GM23338 (cell line): ENCODE results near the gene PPP1R18. TPM values are rescaled to one million over a fixed set of nuclear protein-coding genes. Genes with fewer than 3 reads are reported as not detected.

Source experiments
- ATAC-seq: fragments of 200-7000 bp; cut with Tn5 transposase; 3 replicates; pipeline ENCODE4 v1.9.1; 2020
- DNase-seq: peaks from one replicate; pipeline ENCODE4 v3.0.0-alpha.2; 2015; ENCODE audit warnings: low spot score
- H2AFZ ChIP-seq: fragments of 200-600 bp; sonication (generic); 2 replicates; pipeline ENCODE4 v1.8.0; 2016; ENCODE audit warnings: antibody characterized with exemption, mild to moderate bottlenecking, moderate library complexity
- H3F3A ChIP-seq: fragments of 200-600 bp; sonication (generic); replicated peaks from 2 replicates; pipeline ENCODE4 v1.8.0; 2017; ENCODE audit warnings: antibody characterized with exemption, mixed run types, low read depth
- H3K27ac ChIP-seq: fragments of 200-600 bp; sonication (generic); 2 replicates; pipeline ENCODE4 v1.6.1; 2016; ENCODE audit warnings: low read depth
- H3K27me3 ChIP-seq: fragments of 200-600 bp; sonication (generic); 2 replicates; pipeline ENCODE4 v1.8.0; 2016; ENCODE audit warnings: mild to moderate bottlenecking, mixed run types, moderate library complexity; ENCODE audit not compliant: insufficient read depth
- H3K36me3 ChIP-seq: fragments of 200-600 bp; sonication (generic); 2 replicates; pipeline ENCODE4 v1.8.0; 2016; ENCODE audit warnings: mild to moderate bottlenecking; ENCODE audit not compliant: insufficient read depth
- H3K4me1 ChIP-seq: fragments of 200-600 bp; sonication (generic); 2 replicates; pipeline ENCODE4 v1.8.0; 2016; ENCODE audit warnings: mild to moderate bottlenecking, moderate library complexity; ENCODE audit not compliant: insufficient read depth
- H3K4me2 ChIP-seq: fragments of 200-600 bp; sonication (generic); 2 replicates; pipeline ENCODE4 v1.7.1; 2017; ENCODE audit warnings: mixed run types
- H3K4me3 ChIP-seq: fragments of 200-600 bp; sonication (generic); 2 replicates; pipeline ENCODE4 v1.6.1; 2016; ENCODE audit warnings: mixed run types
- H3K79me2 ChIP-seq: fragments of 200-600 bp; sonication (generic); replicated peaks from 2 replicates; pipeline ENCODE4 v1.8.0; 2017; ENCODE audit warnings: mild to moderate bottlenecking; ENCODE audit not compliant: insufficient read depth
- H3K9me2 ChIP-seq: fragments of 200-600 bp; sonication (generic); 2 replicates; pipeline ENCODE4 v1.8.0; 2017; ENCODE audit not compliant: insufficient read depth
- H4K20me1 ChIP-seq: fragments of 200-600 bp; sonication (generic); replicated peaks from 2 replicates; pipeline ENCODE4 v1.8.0; 2017; ENCODE audit warnings: mild to moderate bottlenecking; ENCODE audit not compliant: insufficient read depth
- H3K27ac Mint-ChIP-seq: 2 replicates; pipeline ENCODE4 v1.8.0; 2020; ENCODE audit warnings: inconsistent platforms, mild to moderate bottlenecking, moderate library complexity, mixed read lengths
- H3K27me3 Mint-ChIP-seq: 3 replicates; pipeline ENCODE4 v1.8.0; 2022; ENCODE audit warnings: low read depth, mild to moderate bottlenecking, moderate library complexity, mixed read lengths, inconsistent platforms; ENCODE audit not compliant: insufficient read depth, poor library complexity
- H3K36me3 Mint-ChIP-seq: 3 replicates; pipeline ENCODE4 v1.8.0; 2021; ENCODE audit warnings: low read depth, mild to moderate bottlenecking, inconsistent platforms, moderate library complexity, mixed read lengths
- H3K4me1 Mint-ChIP-seq: 3 replicates; pipeline ENCODE4 v1.8.0; 2020; ENCODE audit warnings: mild to moderate bottlenecking, inconsistent platforms, mixed read lengths
- H3K4me3 Mint-ChIP-seq: 3 replicates; pipeline ENCODE4 v1.8.0; 2021; ENCODE audit warnings: moderate library complexity, mild to moderate bottlenecking, inconsistent platforms, mixed read lengths
- H3K9me3 Mint-ChIP-seq: 3 replicates; pipeline ENCODE4 v1.8.0; 2020; ENCODE audit warnings: moderate library complexity, mild to moderate bottlenecking, inconsistent platforms, mixed read lengths
- CREB1 ChIP-seq: fragments of 250-450 bp; sonication (Bioruptor Pico); IDR thresholded peaks from 2 replicates; pipeline ENCODE4 v1.5.0; 2020; ENCODE audit warnings: low read depth, mild to moderate bottlenecking, moderate library complexity
- ETS1 ChIP-seq: IDR thresholded peaks from 2 replicates; pipeline ENCODE4 v1.6.1; 2016; ENCODE audit warnings: antibody characterized with exemption
- EZH2 ChIP-seq: fragments of 200-600 bp; sonication (generic); IDR thresholded peaks from one replicate; pipeline ENCODE4 v1.8.0; 2017; ENCODE audit warnings: antibody characterized with exemption, mild to moderate bottlenecking, low read depth; ENCODE audit not compliant: unreplicated experiment
- NANOG ChIP-seq: IDR thresholded peaks from 2 replicates; pipeline ENCODE4 v1.6.1; 2016; ENCODE audit warnings: antibody characterized with exemption, borderline replicate concordance
- POLR2AphosphoS5 ChIP-seq: IDR thresholded peaks from 2 replicates; pipeline ENCODE4 v1.6.1; 2016; ENCODE audit warnings: antibody characterized with exemption, low read depth
- STAT1 ChIP-seq: IDR thresholded peaks from one replicate; pipeline ENCODE4 v1.6.1; 2016; ENCODE audit warnings: antibody characterized with exemption; ENCODE audit not compliant: unreplicated experiment
- ZNF114 ChIP-seq: fragments of 250-450 bp; sonication (Bioruptor Pico); IDR thresholded peaks from 2 replicates; pipeline ENCODE4 v1.5.0; 2020; ENCODE audit warnings: mild to moderate bottlenecking, moderate library complexity
- ZNF331 ChIP-seq: fragments of 250-450 bp; sonication (Bioruptor Pico); IDR thresholded peaks from 2 replicates; pipeline ENCODE4 v1.5.0; 2020; ENCODE audit warnings: low read depth, mild to moderate bottlenecking, moderate library complexity
- ZNF462 ChIP-seq: fragments of 250-450 bp; sonication (Bioruptor Pico); IDR thresholded peaks from 2 replicates; pipeline ENCODE4 v1.5.0; 2020; ENCODE audit warnings: mild to moderate bottlenecking, moderate library complexity
- polyA plus RNA-seq: library from polyadenylated mRNA; unstranded; fragments of >200 nt; fragmentation: Nextera tagmentation; extraction: Ambion mirVana; gene quantifications from 2 replicates; pipeline ENCODE4 v1.2.1, GENCODE V29; 2016
- total RNA-seq: library from RNA; depleted of rRNA; stranded (reverse); fragments of >200 nt; shearing (Covaris generic); gene quantifications from 2 replicates; pipeline ENCODE4 v1.2.3, GENCODE V29; 2014

PPP1R18 gene
- total and polyA plus RNA-seq, 2 experiments from 2014 or later = 17.1 to 19.2 TPM

DNA sequence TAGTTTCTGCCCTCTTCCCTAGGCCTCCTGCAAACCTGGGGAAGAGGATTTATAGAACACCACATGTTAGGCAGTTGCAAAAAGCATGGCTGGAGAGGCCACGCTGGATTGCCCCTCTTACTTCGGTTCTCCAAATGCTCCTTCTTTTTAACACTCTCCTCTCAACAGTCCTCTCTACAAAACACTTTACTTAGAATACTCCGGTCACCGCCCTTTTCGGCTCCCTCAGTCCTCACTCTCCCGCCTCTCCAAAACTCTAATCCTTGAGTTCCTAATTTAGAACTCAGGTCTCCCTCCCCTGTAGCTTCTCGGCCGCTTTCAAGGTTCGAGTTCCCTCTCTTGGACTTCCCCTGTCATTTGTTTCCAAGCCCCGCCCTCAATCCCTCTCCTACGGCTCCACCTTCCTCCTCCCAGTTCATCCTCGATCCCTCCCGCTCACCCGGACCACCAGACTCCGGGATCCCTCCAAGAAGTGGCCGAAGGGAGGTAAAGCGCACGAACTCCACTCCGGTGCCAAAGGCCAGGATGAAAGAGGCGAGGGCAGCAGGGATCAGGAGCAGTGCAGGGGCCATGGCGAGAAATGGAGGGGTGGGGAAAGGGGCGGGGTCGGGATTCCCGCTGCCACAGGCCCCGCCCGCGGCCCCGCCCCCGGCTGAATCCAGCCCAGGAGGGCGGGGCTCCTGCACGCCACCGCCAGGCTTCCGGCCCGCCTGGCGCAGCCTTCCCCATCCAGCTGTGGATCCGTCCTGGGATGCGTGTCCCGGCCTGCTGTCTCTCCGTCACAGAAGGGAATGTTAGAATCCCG, 4.2 kb upstream of the PPP1R18 start, which contains the start of gene NRM:
Gene NRM, minus strand, starts transcription at position 582 of the 805 bp plus-strand sequence. Its CDS starts 10 bp downstream, at position 572.
- ATAC-seq = peak; percentile 46

DNA sequence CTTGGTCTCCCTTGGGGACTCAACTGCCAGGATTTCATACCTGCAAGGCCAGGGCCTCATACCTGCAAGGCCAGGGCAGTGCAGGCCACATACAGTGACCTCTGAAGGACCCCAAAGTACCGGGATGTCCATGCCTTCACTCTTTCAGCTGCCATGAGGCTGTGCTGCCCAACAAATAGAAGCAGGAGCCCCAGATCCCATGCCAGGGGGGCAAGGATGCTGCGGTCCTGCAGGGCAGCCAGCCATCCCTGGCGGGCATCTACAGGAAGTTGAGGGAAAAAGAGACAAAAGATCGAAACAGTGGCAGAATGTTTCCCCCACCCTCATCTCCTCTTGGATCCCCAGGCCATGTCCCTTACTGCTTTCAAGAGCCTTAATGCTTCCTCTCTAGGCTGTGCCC, 3.5 kb upstream of the PPP1R18 start:
- Histone ChIP-seq H4K20me1 (no peaks in the 10 kb centered on the region), H3K27ac (peak overlapping the region; percentile 90), H3K36me3 (no peaks in the 10 kb centered on the region), H3K4me2 (peak overlapping the region; percentile 81), H3K27me3 (0 out of 2 replicates have a peak, but pooled peaks cover 5% of the 10 kb centered on the region), H3K79me2 (peaks cover 7% of the 10 kb centered on the region; the same call in 1 of the 2 replicates), H2AFZ (peak overlapping the region; percentile 99; the same call in 1 of the 2 replicates), H3K4me3 (peak overlapping the region; percentile 94), H3K4me1 (peaks cover 30% of the 10 kb centered on the region), H3F3A (peaks cover 12% of the 10 kb centered on the region), H3K9me2 (no peaks in the 10 kb centered on the region)
- Mint-ChIP-seq H3K27me3 (peaks cover 34% of the 10 kb centered on the region), H3K27ac (peak overlapping the region; percentile 80; the same call in 1 of the 2 replicates), H3K36me3 (peaks cover 18% of the 10 kb centered on the region), H3K9me3 (no peaks in the 10 kb centered on the region; the same call in 2 of the 3 replicates), H3K4me1 (peaks cover 48% of the 10 kb centered on the region), H3K4me3 (peak overlapping the region; percentile 88)
- DNase-seq (no peak), ATAC-seq (no peak)
- no peak for TF ChIP-seq EZH2
- TF ChIP-seq ZNF462 (CRISPR knock-in tag) = no peak
- no peak for TF ChIP-seq STAT1
- TF ChIP-seq NANOG = no peak
- TF ChIP-seq CREB1 (CRISPR knock-in tag) = no peak
- no peak for TF ChIP-seq ZNF114 (CRISPR knock-in tag)
- TF ChIP-seq ZNF331 (CRISPR knock-in tag) = no peak
- no peak for TF ChIP-seq ETS1

More for the DNA sequence above, 4.2 kb upstream of the PPP1R18 start, which contains the start of gene NRM:
- peak; percentile 95 for DNase-seq
- Mint-ChIP-seq H3K27ac (peak within 1 kb of the TSS; percentile 80), H3K27me3 (peaks cover 30% of the 10 kb centered on the region), H3K36me3 (peaks cover 12% of the 10 kb centered on the region), H3K9me3 (no peaks in the 10 kb centered on the region), H3K4me1 (peaks cover 41% of the 10 kb centered on the region), H3K4me3 (peak within 1 kb of the TSS; percentile 88)
- no peaks in the 10 kb centered on the region for H3K36me3 ChIP-seq
- peak within 1 kb of the TSS; percentile 81 for H3K4me2 ChIP-seq
- H3F3A ChIP-seq = peaks cover 12% of the 10 kb centered on the region
- H3K27ac ChIP-seq = peak within 1 kb of the TSS; percentile 90
- H4K20me1 ChIP-seq = no peaks in the 10 kb centered on the region
- H3K27me3 ChIP-seq = 0 out of 2 replicates have a peak, but pooled peaks cover 5% of the 10 kb centered on the region
- no peaks in the 10 kb centered on the region for H3K9me2 ChIP-seq
- TF ChIP-seq ETS1 (no peak), POLR2AphosphoS5 (peak; percentile 79), NANOG (no peak), CREB1 (CRISPR knock-in tag) (0 out of 2 replicates have a peak, but pooled peaks have one; percentile 34)
- peaks cover under 1% of the 10 kb centered on the region; the same call in 1 of the 2 replicates for H3K79me2 ChIP-seq
- H3K4me3 ChIP-seq = peak within 1 kb of the TSS; percentile 94
- H3K4me1 ChIP-seq = peaks cover 26% of the 10 kb centered on the region
- peak within 1 kb of the TSS; percentile 99; the same call in 1 of the 2 replicates for H2AFZ ChIP-seq
